Mesodermal cell (in vitro differentiated cells): ENCODE data around the gene CCNL1.
"Not testable (repeated sequence)": the region's sequence is repeated elsewhere in the genome, so short reads cannot be mapped to it uniquely, and the experiment has no call there.

ENCODE experiments used
- H3K27ac ChIP-seq: 2 replicates; pipeline ENCODE4 v1.7.0; 2013; ENCODE audit warnings: mild to moderate bottlenecking, low read depth, low read length, moderate library complexity; ENCODE audit not compliant: severe bottlenecking
- H3K36me3 ChIP-seq: 2 replicates; pipeline ENCODE4 v1.7.1; 2013; ENCODE audit warnings: mild to moderate bottlenecking, low read length, moderate library complexity; ENCODE audit not compliant: control insufficient read depth, insufficient read depth
- H3K4me1 ChIP-seq: one replicate; pipeline ENCODE4 v1.7.1; 2013; ENCODE audit warnings: mild to moderate bottlenecking, low read length; ENCODE audit not compliant: insufficient read depth, control insufficient read depth, poor library complexity, severe bottlenecking
- H3K4me3 ChIP-seq: 2 replicates; pipeline ENCODE4 v1.7.0; 2013; ENCODE audit warnings: low read length, control low read depth, mild to moderate bottlenecking; ENCODE audit not compliant: insufficient read depth, poor library complexity, severe bottlenecking; ENCODE audit errors: extremely low read depth
- H3K9me3 ChIP-seq: 2 replicates; pipeline ENCODE4 v1.7.1; 2013; ENCODE audit warnings: mild to moderate bottlenecking, low read length, moderate library complexity; ENCODE audit not compliant: control insufficient read depth
- WGBS, 2 experiments: methylation state at CpG; one replicate each; pipeline ENCODE4 v1.1.5; 2013; ENCODE audit warnings: missing lambda C conversion rate in 2 of 2; ENCODE audit not compliant: insufficient coverage in 2 of 2; 5-methylcytosine and 5-hydroxymethylcytosine counted together

Gene CCNL1

GRCh38 chr3:157179365-157179803 lies 19.4 kb upstream of the CCNL1 start:
- Histone ChIP-seq H3K36me3 (no peaks in the 10 kb centered on the region), H3K4me3 (no peak overlapping the region)
- WGBS, 2 experiments, result 97 to 99% methylated on average over 21 to 22 of the region's 27 CpGs

DNA sequence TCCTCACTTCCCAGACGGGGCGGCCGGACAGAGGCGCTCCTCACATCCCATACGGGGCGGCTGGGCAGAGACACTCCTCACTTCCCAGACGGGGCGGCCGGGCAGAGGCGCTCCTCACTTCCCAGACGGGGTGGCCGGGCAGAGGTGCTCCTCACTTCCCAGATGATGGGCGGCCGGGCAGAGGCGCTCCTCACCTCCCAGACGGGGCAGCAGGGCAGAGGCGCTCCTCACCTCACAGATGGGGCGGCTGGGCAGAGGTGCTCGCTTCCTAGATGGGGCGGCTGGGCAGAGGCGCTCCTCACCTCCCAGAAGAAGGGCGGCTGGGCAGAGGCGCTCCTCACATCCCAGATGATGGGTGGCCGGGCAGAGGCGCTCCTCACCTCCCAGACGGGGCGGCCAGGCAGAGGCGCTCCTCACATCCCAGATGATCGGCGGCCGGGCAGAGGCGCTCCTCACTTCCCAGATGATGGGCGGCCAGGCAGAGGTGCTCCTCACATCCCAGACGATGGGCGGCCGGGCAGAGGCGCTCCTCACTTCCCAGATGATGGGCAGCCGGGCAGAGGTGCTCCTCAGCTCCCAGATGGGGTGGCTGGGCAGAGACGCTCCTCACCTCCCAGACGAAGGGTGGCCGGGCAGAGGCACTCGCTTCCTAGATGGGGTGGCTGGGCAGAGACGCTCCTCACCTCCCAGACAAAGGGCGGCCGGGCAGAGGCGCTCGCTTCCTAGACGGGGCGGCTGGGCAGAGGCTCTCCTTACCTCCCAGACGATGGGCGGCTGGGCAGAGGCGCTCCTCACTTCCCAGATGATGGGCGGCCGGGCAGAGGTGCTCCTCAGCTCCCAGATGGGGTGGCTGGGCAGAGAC lies 18.8 kb upstream of the CCNL1 start:
- not testable (repeated sequence) for H3K27ac ChIP-seq, H3K36me3 ChIP-seq, H3K4me3 ChIP-seq, H3K4me1 ChIP-seq
- H3K9me3 ChIP-seq, result peaks cover 20% of the 10 kb centered on the region
- WGBS, 2 experiments, result 97 to 98% methylated on average over 37 to 39 of the region's 54 CpGs

More at GRCh38 chr3:157179365-157179803, 19.4 kb upstream of the CCNL1 start:
- peaks cover 21% of the 10 kb centered on the region for H3K9me3 ChIP-seq
- no peaks in the 10 kb centered on the region for H3K4me1 ChIP-seq
- no peak overlapping the region for H3K27ac ChIP-seq

- peaks cover 20% of the 10 kb centered on the region for H3K9me3 ChIP-seq
- H3K4me3 ChIP-seq, H3K27ac ChIP-seq, H3K4me1 ChIP-seq, H3K36me3 ChIP-seq: not testable (repeated sequence)
- WGBS, 2 experiments, result 95 to 98% methylated on average over 4 of the region's 9 CpGs
Measured at GRCh38 chr3:157177801-157178453, 18.0 kb upstream of the CCNL1 start.

DNA sequence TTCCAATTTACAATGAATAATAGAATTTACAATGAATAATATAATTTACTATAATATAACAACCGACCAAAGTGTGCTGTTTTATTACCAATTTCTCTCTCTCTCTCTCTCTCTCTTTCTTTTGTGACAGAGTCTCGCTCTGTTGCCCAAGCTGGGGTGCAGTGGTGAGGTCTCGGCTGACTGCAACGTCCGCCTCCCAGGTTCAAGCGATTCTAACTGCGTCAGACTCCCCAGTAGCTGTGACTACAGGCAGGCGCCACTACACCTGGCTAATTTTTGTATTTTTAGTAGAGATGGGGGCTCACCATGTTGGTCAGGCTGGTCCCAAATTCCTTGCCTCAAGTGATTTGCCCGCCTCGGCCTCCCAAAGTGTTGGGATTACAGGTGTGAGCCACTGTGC lies 17.0 kb upstream of the CCNL1 start:
- Histone ChIP-seq H3K4me3 (no peak overlapping the region), H3K4me1 (no peaks in the 10 kb centered on the region), H3K27ac (no peak overlapping the region), H3K36me3 (no peaks in the 10 kb centered on the region), H3K9me3 (peaks cover 20% of the 10 kb centered on the region)
- WGBS, 2 experiments, result 88 to 91% methylated on average over 9 to 10 of the region's 10 CpGs

DNA sequence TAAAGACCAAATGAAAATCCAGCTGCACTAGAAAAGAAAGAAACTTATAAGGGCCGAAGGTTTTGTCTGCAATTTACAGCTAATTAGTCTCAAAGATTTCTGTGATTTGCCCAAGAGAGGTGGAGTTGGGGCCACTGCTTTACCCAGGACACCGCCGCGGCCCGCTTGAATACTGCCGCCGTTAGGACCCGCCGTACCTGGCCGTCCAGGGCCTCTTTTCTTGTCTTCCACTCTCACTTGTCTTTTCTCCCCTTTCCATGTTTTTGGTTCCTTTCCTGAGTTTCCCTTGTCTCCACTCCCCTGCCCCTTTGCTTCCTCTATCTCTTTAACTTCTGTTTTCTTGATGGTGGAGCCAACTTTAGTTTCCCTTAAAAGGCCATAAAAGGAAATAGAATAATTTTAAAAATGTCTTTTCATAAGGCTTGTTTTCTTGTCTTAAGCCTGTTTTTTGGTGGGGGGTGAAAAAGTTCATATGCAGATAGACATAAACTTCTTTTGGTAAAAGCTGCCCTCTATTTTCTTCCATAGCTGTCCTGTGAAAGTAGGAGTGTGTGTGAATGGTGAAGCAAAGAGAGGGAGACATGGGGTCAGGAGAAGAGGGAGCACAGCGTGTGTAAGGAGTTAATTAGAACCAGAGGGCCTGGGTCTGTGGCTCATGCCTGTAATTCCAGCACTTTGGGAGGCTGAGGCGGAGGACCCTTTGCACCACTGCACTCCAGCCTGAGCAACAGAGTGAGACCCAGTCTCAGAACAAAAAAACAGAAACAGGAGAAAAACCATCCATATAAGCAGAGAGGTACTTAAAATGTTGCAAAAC lies 16.0 kb upstream of the CCNL1 start:
- 26 to 43% methylated on average over 6 to 12 of the region's 12 CpGs for WGBS, 2 experiments
- H3K9me3 ChIP-seq, result peaks cover 20% of the 10 kb centered on the region
- peak overlapping the region; percentile 74 for H3K4me3 ChIP-seq
- H3K36me3 ChIP-seq, result no peaks in the 10 kb centered on the region
- no peaks in the 10 kb centered on the region for H3K4me1 ChIP-seq
- no peak overlapping the region for H3K27ac ChIP-seq

DNA sequence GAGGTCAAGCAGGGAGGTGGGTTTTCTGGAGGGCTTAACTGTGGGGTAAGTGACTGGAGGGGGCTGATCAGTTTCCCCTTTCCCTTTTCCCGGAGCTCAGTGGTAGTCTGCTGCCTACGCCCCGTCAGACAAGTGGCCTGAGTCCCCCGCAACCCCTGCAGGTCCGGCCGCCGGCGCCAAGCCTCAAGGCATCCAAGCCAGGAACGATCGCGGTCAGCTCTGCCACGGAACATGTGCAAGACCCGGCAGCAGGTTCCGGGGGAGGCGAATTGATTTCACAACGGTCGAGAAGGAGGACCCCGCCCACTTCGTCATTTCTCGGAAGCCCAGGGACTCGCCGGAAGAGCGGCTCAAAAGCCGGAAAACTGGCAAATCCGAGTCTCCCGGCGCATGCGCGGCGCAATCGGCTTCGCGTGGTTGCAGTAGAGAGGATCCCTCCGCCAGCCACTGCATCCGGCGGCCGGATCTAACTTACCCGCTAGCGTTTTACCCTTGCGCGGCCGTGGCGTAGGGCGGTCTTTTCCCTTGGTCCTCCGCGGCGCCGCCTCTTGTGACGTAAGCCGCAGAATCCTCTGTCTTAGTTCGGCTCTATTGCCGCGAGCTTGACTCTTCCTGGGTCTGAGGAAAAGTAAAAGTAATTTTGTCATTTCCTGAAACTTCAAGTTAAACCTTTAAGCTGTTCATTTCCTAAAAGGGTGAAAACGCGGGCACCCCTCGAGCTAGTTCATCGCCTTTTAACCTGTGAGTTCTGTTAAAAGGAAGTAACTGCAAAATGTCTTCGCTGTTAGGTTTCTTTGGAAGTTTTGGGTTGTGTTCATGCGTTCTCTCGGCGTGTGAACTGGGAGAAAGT lies 14.9 kb upstream of the CCNL1 start:
- Histone ChIP-seq H3K4me3 (peak overlapping the region; percentile 74), H3K27ac (peak overlapping the region; percentile 95), H3K36me3 (no peaks in the 10 kb centered on the region), H3K4me1 (no peaks in the 10 kb centered on the region), H3K9me3 (peaks cover 20% of the 10 kb centered on the region)
- WGBS, 2 experiments, result 1 to 3% methylated on average over 50 to 52 of the region's 61 CpGs

DNA sequence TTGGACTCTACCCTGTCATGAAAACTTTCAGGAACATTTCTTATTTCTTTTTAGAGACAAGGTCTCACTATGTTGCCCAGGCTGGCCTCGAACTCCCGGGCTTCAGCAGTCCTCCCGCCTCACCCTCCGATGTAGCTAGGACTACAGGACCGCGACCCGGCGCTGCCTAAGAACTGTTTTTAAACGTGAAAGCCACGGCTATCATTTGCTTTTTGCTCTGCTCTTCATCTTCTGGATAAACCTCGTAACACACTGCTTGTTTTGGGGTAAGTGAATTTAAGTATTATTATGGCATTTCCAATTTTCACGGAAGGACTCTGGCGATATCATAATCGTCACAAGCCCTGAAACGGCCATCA lies 14.3 kb upstream of the CCNL1 start:
- Histone ChIP-seq H3K4me1 (no peaks in the 10 kb centered on the region), H3K9me3 (peaks cover 15% of the 10 kb centered on the region), H3K4me3 (peak overlapping the region; percentile 74), H3K27ac (peak overlapping the region; percentile 90), H3K36me3 (no peaks in the 10 kb centered on the region)
- WGBS, 2 experiments, result 72 to 81% methylated on average over 12 to 14 of the region's 15 CpGs

DNA sequence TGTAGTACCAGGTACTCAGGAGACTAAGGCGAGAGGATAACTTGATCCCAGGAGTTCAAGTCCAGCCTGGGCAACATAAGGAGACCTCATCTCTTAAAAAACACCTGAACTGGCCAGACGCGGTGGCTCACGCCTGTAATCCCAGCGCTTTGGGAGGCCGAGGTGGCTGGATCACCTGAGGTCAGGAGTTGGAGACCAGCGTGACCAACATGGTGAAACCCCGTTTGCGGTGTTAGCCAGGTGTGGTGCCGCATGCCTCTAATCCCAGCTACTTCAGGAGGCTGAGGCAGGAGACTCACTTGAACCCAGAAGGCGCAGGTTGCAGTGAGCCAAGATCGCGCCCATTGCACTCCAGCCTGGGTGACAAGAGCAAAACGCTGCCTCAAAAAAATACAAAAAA lies 13.4 kb upstream of the CCNL1 start:
- H3K4me1 ChIP-seq, H3K27ac ChIP-seq, H3K4me3 ChIP-seq, H3K36me3 ChIP-seq: not testable (repeated sequence)
- WGBS, 2 experiments, result 91 to 96% methylated on average over 10 to 11 of the region's 14 CpGs
- H3K9me3 ChIP-seq, result peaks cover 12% of the 10 kb centered on the region

- Histone ChIP-seq H3K4me1 (no peaks in the 10 kb centered on the region), H3K36me3 (no peaks in the 10 kb centered on the region), H3K4me3 (no peak overlapping the region), H3K27ac (no peak overlapping the region), H3K9me3 (peaks cover 6% of the 10 kb centered on the region)
- 78 to 93% methylated on average over 3 to 4 of the region's 4 CpGs for WGBS, 2 experiments
Measured at GRCh38 chr3:157172746-157173145, 12.8 kb upstream of the CCNL1 start.

GRCh38 chr3:157170861-157171260 lies 10.9 kb upstream of the CCNL1 start:
- H3K27ac ChIP-seq, result no peak overlapping the region
- no peaks in the 10 kb centered on the region for H3K36me3 ChIP-seq
- H3K4me3 ChIP-seq, result no peak overlapping the region
- no peaks in the 10 kb centered on the region for H3K4me1 ChIP-seq
- no peaks in the 10 kb centered on the region for H3K9me3 ChIP-seq
- WGBS, 2 experiments, result no CpG with 5 or more reads among the region's 3 CpGs
